HAP-1 (cell line): ENCODE measurements around the gene TXNL4B.

Experiments used
- DNase-seq, 2 experiments: peaks; one replicate each; pipeline ENCODE4 v3.0.0-alpha.2; 2016 to 2020; ENCODE audit warnings: low spot score in 2 of 2
- H3K27me3 ChIP-seq: fragments of 250-450 bp; sonication (Bioruptor Pico); 2 replicates; pipeline ENCODE4 v1.5.1; 2020; ENCODE audit warnings: low read depth, mild to moderate bottlenecking, moderate library complexity
- H3K36me3 ChIP-seq: fragments of 250-450 bp; sonication (Bioruptor Pico); replicated peaks from 2 replicates; pipeline ENCODE4 v1.5.1; 2020; ENCODE audit warnings: mild to moderate bottlenecking
- H3K4me1 ChIP-seq: fragments of 250-450 bp; sonication (Bioruptor Pico); 2 replicates; pipeline ENCODE4 v1.5.1; 2020; ENCODE audit warnings: mild to moderate bottlenecking
- H3K4me3 ChIP-seq: fragments of 250-450 bp; sonication (Bioruptor Pico); 2 replicates; pipeline ENCODE4 v1.5.1; 2020; ENCODE audit warnings: mild to moderate bottlenecking, moderate library complexity
- H3K9me3 ChIP-seq: fragments of 250-450 bp; sonication (Bioruptor Pico); 2 replicates; pipeline ENCODE4 v1.5.1; 2020; ENCODE audit warnings: mild to moderate bottlenecking, moderate library complexity
- in situ Hi-C: fragments of 300-500 bp; cut with MboI; formaldehyde crosslinking; loops from 3 replicates; pipeline ENCODE4 v1.14.3; 2020; ENCODE audit warnings: low sequenced_read_pairs, inconsistent platforms, mixed read lengths

TXNL4B gene

GRCh38 chr16:72124761-72125634, 31.6 kb upstream of the TXNL4B start:
- Histone ChIP-seq H3K27me3 (no peaks in the 10 kb centered on the region), H3K36me3 (no peaks in the 10 kb centered on the region), H3K4me3 (no peak overlapping the region), H3K4me1 (peaks cover 4% of the 10 kb centered on the region; the same call in 1 of the 2 replicates), H3K9me3 (no peaks in the 10 kb centered on the region)
- DNase-seq = peak; percentile 68 to 84
- in situ Hi-C loops = loop anchor here (10.0 to 25.0 kb wide), 2 partner anchors 110 to 337 kb away; no protein-coding TSS in a partner anchor

DNA sequence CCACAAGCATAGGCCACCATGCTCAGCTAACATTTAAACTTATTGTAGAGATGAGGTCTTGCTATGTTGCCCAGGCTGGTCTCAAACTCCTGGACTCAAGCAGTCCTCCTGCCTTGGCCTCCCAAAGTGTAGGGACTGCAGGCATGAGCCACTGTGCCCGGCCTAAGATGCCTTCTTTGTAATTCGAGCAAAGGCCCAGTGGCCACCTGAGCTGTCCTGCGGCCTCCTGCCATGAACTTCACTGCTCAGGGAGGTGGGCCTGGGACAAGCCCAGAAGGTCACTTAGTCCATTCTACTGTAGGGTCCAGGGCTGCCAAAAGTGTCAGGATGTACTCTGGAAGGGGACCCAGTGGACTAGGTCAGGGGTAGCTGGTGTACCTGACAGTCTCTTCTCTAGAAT, 30.7 kb upstream of the TXNL4B start:
- DNase-seq = no peak
- Histone ChIP-seq H3K9me3 (no peaks in the 10 kb centered on the region), H3K27me3 (no peaks in the 10 kb centered on the region), H3K4me1 (peaks cover 4% of the 10 kb centered on the region; the same call in 1 of the 2 replicates), H3K4me3 (no peak overlapping the region), H3K36me3 (no peaks in the 10 kb centered on the region)
- in situ Hi-C loops = loop anchor here (10.0 kb wide), 1 partner anchor 111 kb away; no protein-coding TSS in a partner anchor

DNA sequence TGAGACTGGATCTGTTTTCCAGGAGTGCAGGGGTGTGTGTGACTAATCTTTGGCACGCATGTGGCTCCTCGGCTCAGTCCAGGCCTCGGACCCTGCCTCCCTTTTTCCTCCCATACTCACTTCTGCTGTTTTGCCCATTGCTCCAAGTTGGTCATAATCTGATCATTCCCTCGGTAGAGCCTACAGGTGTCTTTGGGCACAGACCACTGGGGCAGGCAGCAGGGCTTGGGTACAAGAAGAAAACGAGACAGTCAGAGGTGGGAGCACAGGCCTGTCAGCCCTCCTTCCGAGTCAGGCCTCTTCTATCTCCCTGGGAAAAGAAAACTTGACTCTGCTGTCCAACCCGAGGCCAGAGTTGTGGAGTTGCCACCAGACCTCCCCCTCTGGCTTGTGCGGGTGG, 30.0 kb upstream of the TXNL4B start:
- peaks cover 4% of the 10 kb centered on the region; the same call in 1 of the 2 replicates for H3K4me1 ChIP-seq
- in situ Hi-C loops = loop anchor here (10.0 kb wide), 1 partner anchor 111 kb away; no protein-coding TSS in a partner anchor
- H3K4me3 ChIP-seq = no peak overlapping the region
- no peak for DNase-seq
- H3K27me3 ChIP-seq = no peaks in the 10 kb centered on the region
- no peaks in the 10 kb centered on the region for H3K36me3 ChIP-seq
- no peaks in the 10 kb centered on the region for H3K9me3 ChIP-seq

- H3K4me1 ChIP-seq = peaks cover 4% of the 10 kb centered on the region; the same call in 1 of the 2 replicates
- H3K36me3 ChIP-seq = no peaks in the 10 kb centered on the region
- no peaks in the 10 kb centered on the region for H3K27me3 ChIP-seq
- no peak for DNase-seq
- H3K4me3 ChIP-seq = no peak overlapping the region
- no peaks in the 10 kb centered on the region for H3K9me3 ChIP-seq
- in situ Hi-C loops = loop anchor here (10.0 kb wide), 1 partner anchor 112 kb away; no protein-coding TSS in a partner anchor
These were observed 29.5 kb upstream of the TXNL4B start for GRCh38 chr16:72122916-72123315.

GRCh38 chr16:72122308-72122707, 28.9 kb upstream of the TXNL4B start:
- no peaks in the 10 kb centered on the region for H3K27me3 ChIP-seq
- H3K4me1 ChIP-seq = peaks cover 4% of the 10 kb centered on the region; the same call in 1 of the 2 replicates
- no peak for DNase-seq
- no peaks in the 10 kb centered on the region for H3K9me3 ChIP-seq
- no peak overlapping the region for H3K4me3 ChIP-seq
- no peaks in the 10 kb centered on the region for H3K36me3 ChIP-seq
- in situ Hi-C loops = loop anchor here (10.0 kb wide), 1 partner anchor 112 kb away; no protein-coding TSS in a partner anchor

DNA sequence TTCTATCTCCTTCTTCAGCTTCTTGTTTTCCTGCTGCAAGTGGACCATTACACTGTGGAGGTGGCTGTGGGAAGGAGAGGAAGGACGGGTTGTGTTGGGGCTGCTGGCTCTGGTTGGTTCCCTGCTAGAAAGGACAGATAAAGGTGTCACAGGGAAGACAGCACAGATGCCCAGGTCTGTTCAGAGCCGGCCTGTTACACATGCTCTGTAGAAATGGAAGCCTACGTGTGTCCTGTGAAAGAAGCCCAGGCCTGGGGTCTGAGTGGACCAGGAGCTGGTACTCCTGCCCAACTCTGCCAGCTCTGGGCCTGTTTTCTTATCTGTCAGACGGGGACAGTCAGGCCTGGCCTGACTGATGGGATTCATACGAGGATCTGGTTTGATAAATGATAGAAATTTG, 26.6 kb upstream of the TXNL4B start:
- Histone ChIP-seq H3K4me3 (no peak overlapping the region), H3K36me3 (no peaks in the 10 kb centered on the region), H3K27me3 (no peaks in the 10 kb centered on the region), H3K4me1 (peaks cover under 1% of the 10 kb centered on the region; the same call in 1 of the 2 replicates), H3K9me3 (no peaks in the 10 kb centered on the region)
- in situ Hi-C loops = loop anchor here (10.0 kb wide), 1 partner anchor 115 kb away; no protein-coding TSS in a partner anchor
- DNase-seq = no peak

DNA sequence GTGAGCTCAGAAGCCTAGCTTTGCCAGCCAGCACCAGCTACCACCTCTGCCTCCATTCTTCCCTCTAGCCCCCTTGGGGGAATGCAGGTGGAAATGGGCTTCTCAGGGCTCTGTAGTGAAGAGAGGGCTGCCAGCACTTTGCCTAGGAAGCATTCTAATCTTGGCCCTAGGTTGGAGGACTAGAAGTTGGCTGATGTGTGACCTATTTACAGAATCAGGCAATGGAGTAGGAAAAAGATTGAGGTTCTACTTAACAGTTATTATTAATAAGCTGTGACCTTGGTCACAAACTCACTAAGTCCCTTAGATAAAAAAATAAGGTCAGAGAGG, 20.2 kb upstream of the TXNL4B start:
- Histone ChIP-seq H3K9me3 (no peaks in the 10 kb centered on the region), H3K4me1 (no peaks in the 10 kb centered on the region), H3K4me3 (no peak overlapping the region), H3K36me3 (peaks cover 39% of the 10 kb centered on the region), H3K27me3 (no peaks in the 10 kb centered on the region)
- DNase-seq = no peak
- in situ Hi-C loops = no loop called here

GRCh38 chr16:72112906-72113615, 19.6 kb upstream of the TXNL4B start:
- Histone ChIP-seq H3K9me3 (no peaks in the 10 kb centered on the region), H3K4me1 (no peaks in the 10 kb centered on the region), H3K4me3 (no peak overlapping the region), H3K36me3 (peaks cover 44% of the 10 kb centered on the region), H3K27me3 (no peaks in the 10 kb centered on the region)
- DNase-seq = no peak
- in situ Hi-C loops = no loop called here

DNA sequence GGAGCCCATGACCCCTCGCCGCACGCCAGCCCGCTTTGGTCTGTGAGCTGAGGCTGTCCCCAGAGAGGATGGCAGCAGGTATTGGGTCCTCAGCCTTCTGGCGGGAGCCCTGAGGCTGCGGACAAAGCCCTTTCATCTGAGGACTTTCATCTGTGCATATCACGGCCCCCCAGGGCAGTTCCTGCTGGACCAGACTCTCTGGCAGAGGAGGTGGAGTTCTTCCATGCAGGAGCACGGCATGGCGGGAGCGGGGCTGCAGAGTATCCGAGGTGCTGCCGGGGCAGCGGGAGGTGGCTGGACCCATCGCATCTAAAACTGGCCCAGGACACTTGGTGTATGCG, 19.0 kb upstream of the TXNL4B start:
- in situ Hi-C loops = no loop called here

GRCh38 chr16:72111657-72112451, 18.4 kb upstream of the TXNL4B start:
- peaks cover 55% of the 10 kb centered on the region for H3K36me3 ChIP-seq
- in situ Hi-C loops = no loop called here
- H3K27me3 ChIP-seq = no peaks in the 10 kb centered on the region
- H3K4me3 ChIP-seq = no peak overlapping the region
- no peaks in the 10 kb centered on the region for H3K4me1 ChIP-seq
- H3K9me3 ChIP-seq = no peaks in the 10 kb centered on the region
- no peak for DNase-seq

More for the DNA sequence above, 19.0 kb upstream of the TXNL4B start:
- Histone ChIP-seq H3K4me1 (no peaks in the 10 kb centered on the region), H3K4me3 (no peak overlapping the region), H3K27me3 (no peaks in the 10 kb centered on the region), H3K36me3 (peaks cover 50% of the 10 kb centered on the region), H3K9me3 (no peaks in the 10 kb centered on the region)
- DNase-seq = no peak

DNA sequence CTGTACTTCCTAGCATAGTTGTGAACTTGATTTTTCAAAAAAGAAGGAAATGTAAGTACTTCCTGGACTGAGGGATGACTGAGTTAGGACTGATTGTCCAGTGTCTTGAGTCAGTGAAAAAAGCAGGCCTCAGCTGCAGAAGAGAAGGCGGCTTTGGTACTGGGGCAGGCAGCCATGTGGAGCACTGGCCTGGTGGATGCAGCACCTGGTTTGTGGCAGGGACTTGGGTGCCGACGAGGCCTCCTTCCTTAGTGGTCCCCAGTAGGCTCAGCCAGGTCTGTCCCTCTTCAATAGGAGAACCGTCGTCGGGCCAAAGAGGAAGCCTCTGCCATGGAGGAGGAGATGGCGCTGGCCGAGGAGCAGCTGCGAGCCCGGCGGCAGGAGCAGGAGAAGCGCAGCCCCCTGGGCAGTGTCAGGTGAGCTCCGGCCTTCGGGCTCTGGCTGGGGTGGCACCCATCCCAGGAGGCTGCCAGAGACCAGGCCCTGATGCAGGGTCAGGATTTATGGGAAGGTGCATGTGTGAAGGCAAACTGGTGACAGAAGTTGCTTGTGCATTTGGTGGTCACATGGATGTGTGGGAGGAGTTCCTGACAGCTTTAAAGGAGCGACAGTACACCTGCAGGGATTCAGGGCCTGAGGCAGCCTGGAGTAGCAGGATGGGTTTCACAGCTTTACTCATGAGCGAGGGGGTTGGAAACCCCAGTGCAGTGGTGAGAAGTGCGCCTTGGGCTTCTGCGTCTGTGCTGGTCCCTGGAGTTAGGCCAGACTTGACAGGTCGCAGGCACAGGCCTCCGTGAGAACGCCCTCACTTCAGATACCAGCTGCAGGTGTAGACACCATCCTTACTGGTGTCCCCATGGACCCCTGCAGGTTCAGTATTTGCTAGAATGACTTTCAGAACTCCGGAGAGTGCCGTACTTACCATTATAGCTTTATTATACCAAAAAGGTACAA, 17.5 kb upstream of the TXNL4B start:
- H3K36me3 ChIP-seq = peaks cover 59% of the 10 kb centered on the region
- in situ Hi-C loops = no loop called here
- H3K27me3 ChIP-seq = no peaks in the 10 kb centered on the region
- DNase-seq = no peak
- no peak overlapping the region for H3K4me3 ChIP-seq
- no peaks in the 10 kb centered on the region for H3K4me1 ChIP-seq
- no peaks in the 10 kb centered on the region for H3K9me3 ChIP-seq

- H3K4me3 ChIP-seq = no peak overlapping the region
- no peaks in the 10 kb centered on the region for H3K9me3 ChIP-seq
- in situ Hi-C loops = no loop called here
- no peak for DNase-seq
- no peaks in the 10 kb centered on the region for H3K4me1 ChIP-seq
- H3K27me3 ChIP-seq = no peaks in the 10 kb centered on the region
- H3K36me3 ChIP-seq = peaks cover 68% of the 10 kb centered on the region
These were observed 16.6 kb upstream of the TXNL4B start for GRCh38 chr16:72109966-72110530.
